ENCODE data around the gene MNX1. TPM values are rescaled to one million over a fixed set of nuclear protein-coding genes. Genes with fewer than 3 reads are reported as not detected.

Gene MNX1
- total RNA-seq, 2 experiments from 2014 or later, result not detected

DNA sequence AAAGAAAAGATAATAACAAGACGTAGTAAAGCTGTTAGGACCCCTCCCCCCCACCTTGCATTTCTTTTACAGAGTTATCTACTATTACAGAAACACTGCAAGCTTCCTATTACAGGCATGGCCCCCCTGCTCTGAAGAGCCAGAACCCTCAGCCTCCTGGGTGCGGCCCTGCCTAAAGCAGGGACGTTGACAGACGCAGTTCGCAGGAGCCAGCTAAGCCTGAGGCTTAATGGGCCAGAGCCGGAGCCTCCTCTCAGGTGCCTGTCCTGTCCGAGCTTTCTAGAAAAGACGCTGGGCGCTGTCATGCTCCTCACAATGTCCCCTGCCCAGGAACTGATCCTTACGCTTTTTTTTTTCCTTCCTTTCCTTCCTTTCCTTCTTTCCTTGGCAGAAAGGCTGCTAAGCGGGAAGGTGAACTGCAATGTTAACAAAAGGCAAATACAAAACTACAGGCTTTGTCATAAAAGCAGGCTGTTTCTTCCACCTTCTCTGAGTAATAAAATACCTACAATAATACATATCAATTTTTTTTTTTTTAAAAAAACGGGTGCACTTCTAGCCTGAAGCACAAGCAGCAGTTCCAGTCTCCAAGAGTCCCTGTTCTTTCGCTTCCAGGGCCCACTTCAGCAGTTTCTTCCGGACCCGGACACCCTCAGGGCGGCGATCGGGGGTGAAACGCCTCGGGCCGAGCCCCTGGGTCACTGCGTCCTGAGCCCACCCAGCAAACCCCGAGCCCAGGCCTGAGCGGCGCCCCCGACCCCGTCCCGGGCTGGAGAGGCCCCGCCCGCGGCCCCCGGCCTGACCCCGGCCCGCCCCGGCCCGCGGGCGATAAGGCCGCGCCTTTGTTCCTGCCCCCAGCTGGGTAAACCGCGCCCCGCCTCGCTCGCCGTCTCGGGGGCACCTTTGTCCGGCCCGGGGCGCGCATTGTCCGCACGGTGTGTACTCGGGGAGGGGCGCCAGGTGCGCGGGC, 11.2 kb downstream of the MNX1 start:
- DNase-seq (no peak), ATAC-seq (ENCODE audit: low read depth) (no peak)
- Mint-ChIP-seq H3K4me3 (peak overlapping the region; percentile 45), H3K4me1 (peaks cover 14% of the 10 kb centered on the region), H3K27me3 (peaks cover 79% of the 10 kb centered on the region), H3K36me3 (no peaks in the 10 kb centered on the region), H3K27ac (no peak overlapping the region), H3K9me3 (no peaks in the 10 kb centered on the region)
- POLR2A ChIA-PET, result no interaction called here

DNA sequence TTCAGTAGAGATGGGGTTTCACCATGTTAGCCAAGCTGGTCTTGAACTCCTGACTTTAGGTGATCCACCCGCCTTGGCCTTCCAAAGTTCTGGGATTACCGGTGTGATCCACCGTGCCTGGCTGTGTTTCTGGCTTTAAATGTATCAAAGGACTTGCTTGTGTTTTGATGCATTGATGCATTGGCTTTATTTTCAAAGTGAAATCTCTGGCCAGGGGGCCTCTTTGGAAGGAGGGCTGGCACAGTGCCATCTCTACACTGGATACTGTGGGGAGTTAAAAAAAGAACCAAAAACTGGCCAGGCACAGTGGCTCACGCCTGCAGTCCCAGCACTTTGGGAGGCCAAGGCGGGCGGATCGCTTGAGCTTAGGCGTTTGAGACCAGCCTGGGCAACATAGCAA, 16.0 kb downstream of the MNX1 start:
- POLR2A ChIA-PET, result no interaction called here
- H3K36me3 Mint-ChIP-seq, result no peaks in the 10 kb centered on the region
- no peak overlapping the region for H3K4me3 Mint-ChIP-seq
- ATAC-seq (ENCODE audit: low read depth), result no peak
- no peak overlapping the region for H3K27ac Mint-ChIP-seq
- DNase-seq, result no peak
- no peaks in the 10 kb centered on the region for H3K9me3 Mint-ChIP-seq
- H3K27me3 Mint-ChIP-seq, result peaks cover 52% of the 10 kb centered on the region
- peaks cover 2% of the 10 kb centered on the region for H3K4me1 Mint-ChIP-seq

DNA sequence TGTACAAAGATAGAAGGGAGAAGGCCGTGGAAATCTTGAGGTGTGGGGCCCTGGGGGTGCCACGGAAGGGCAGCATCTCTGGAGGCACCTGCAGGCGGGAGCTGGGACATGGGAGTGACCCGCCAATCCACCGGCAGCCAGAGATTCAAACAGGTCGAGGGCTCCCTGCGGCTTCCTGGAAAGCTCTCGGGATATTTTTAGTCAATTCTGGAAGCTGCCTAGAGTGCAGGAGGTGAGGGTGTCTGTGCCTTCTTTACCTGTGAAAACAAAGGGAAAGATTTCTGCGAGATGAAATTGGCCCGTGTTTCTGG, 16.6 kb downstream of the MNX1 start:
- POLR2A ChIA-PET, result no interaction called here
- no peak overlapping the region for H3K27ac Mint-ChIP-seq
- no peaks in the 10 kb centered on the region for H3K9me3 Mint-ChIP-seq
- H3K4me1 Mint-ChIP-seq, result no peaks in the 10 kb centered on the region
- H3K27me3 Mint-ChIP-seq, result peaks cover 47% of the 10 kb centered on the region
- DNase-seq, result no peak
- no peak for ATAC-seq (ENCODE audit: low read depth)
- no peaks in the 10 kb centered on the region for H3K36me3 Mint-ChIP-seq
- no peak overlapping the region for H3K4me3 Mint-ChIP-seq

DNA sequence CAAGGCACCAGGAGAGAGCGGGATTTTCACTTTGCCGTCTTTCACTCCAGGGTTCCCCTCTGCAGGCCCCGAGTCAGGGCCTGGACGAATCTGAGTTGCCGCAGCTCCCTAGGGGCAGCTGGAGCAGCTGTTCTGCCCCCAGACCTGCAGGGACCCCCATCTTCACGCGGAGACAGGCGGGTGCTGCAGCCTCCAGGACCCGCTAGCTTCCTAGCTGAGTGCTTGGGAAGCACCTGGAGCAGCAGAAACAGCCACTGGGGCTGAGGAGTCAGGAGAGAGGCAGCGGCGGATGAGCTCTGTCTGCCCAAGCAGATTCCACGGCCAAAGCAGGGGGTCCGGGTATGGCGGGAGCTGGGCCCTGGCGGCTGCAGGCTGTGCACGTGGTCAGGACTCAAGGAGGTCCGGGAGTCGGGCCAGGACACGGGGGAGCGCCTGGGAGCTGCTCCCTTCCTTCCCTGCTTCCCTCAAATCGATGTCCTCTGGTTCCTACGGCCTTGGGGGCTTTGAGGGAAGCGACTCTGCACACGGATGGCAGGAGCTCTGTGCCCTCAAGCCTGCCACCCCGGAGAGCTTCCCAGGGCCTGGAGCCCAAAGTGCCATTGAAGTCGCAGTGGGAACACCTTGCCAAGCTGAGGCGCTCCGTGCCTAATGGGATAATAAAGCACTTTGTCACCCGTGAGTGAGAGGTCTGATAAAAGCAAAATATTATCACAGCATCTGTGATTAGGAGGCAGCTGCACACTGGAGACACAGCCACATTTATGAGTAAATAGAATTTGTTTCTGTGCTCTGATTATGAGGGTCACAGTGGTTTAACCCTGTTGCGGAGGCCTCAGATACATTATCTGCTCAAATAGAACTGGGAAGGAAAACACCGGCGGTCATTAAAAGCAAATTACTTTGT, 17.2 kb downstream of the MNX1 start:
- no peak for ATAC-seq (ENCODE audit: low read depth)
- Mint-ChIP-seq H3K27me3 (peaks cover 40% of the 10 kb centered on the region), H3K4me1 (no peaks in the 10 kb centered on the region), H3K9me3 (no peaks in the 10 kb centered on the region), H3K36me3 (no peaks in the 10 kb centered on the region), H3K27ac (no peak overlapping the region), H3K4me3 (no peak overlapping the region)
- POLR2A ChIA-PET, result no interaction called here
- DNase-seq, result no peak

DNA sequence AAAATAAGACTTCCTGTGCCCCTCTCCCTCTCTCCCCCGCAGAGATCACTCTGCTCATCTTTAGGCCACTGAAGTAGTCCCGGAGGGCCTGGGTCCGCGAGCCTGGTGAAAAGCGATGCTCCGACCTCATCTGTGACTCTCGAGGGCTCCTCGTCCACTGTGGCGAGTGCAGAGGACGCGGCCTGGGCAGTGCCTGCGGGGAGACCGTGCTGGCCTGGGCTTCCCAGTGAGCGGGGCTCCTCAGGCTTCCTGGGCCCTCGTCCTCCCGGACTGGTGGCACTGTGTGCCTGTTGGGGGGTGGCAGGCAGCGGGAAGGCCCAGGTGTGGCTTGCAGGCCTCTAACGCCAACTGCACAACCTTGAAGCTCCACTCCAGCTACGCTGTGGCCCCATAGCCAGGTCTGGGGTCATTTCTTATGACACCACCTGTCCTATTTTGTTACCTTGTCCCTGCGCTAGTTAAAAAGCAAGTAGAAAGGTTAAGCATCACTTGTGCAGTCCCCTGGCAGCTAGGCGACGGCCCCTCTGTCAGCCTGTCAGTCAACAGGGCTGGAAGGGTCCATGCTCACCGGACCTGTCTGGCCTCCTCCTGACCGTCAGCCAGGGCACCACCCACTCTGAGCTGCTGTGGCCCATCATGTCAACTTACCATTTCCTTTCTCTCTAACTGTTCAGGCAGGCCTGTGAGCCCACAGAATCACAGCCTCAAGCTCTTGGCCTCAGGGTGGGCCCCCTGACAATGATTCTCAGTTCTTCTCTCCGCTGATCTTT, 20.5 kb downstream of the MNX1 start:
- H3K9me3 Mint-ChIP-seq, result no peaks in the 10 kb centered on the region
- no peak for DNase-seq
- ATAC-seq (ENCODE audit: low read depth), result no peak
- H3K36me3 Mint-ChIP-seq, result no peaks in the 10 kb centered on the region
- POLR2A ChIA-PET, result no interaction called here
- peaks cover 11% of the 10 kb centered on the region for H3K27me3 Mint-ChIP-seq
- no peaks in the 10 kb centered on the region for H3K4me1 Mint-ChIP-seq
- H3K27ac Mint-ChIP-seq, result no peak overlapping the region
- no peak overlapping the region for H3K4me3 Mint-ChIP-seq

GRCh38 chr7:156988343-156989185, 21.9 kb downstream of the MNX1 start:
- no peaks in the 10 kb centered on the region for H3K36me3 Mint-ChIP-seq
- POLR2A ChIA-PET, result no interaction called here

GRCh38 chr7:156986378-156986777, 24.1 kb downstream of the MNX1 start:
- Mint-ChIP-seq H3K36me3 (no peaks in the 10 kb centered on the region), H3K4me3 (no peak overlapping the region), H3K9me3 (no peaks in the 10 kb centered on the region), H3K27ac (no peak overlapping the region), H3K4me1 (no peaks in the 10 kb centered on the region), H3K27me3 (no peaks in the 10 kb centered on the region)
- DNase-seq (no peak), ATAC-seq (ENCODE audit: low read depth) (no peak)
- POLR2A ChIA-PET, result no interaction called here

More at GRCh38 chr7:156988343-156989185, 21.9 kb downstream of the MNX1 start:
- H3K27ac Mint-ChIP-seq, result no peak overlapping the region
- H3K4me3 Mint-ChIP-seq, result no peak overlapping the region
- H3K27me3 Mint-ChIP-seq, result peaks cover 7% of the 10 kb centered on the region
- ATAC-seq (ENCODE audit: low read depth) (no peak), DNase-seq (no peak)
- no peaks in the 10 kb centered on the region for H3K4me1 Mint-ChIP-seq
- no peaks in the 10 kb centered on the region for H3K9me3 Mint-ChIP-seq

DNA sequence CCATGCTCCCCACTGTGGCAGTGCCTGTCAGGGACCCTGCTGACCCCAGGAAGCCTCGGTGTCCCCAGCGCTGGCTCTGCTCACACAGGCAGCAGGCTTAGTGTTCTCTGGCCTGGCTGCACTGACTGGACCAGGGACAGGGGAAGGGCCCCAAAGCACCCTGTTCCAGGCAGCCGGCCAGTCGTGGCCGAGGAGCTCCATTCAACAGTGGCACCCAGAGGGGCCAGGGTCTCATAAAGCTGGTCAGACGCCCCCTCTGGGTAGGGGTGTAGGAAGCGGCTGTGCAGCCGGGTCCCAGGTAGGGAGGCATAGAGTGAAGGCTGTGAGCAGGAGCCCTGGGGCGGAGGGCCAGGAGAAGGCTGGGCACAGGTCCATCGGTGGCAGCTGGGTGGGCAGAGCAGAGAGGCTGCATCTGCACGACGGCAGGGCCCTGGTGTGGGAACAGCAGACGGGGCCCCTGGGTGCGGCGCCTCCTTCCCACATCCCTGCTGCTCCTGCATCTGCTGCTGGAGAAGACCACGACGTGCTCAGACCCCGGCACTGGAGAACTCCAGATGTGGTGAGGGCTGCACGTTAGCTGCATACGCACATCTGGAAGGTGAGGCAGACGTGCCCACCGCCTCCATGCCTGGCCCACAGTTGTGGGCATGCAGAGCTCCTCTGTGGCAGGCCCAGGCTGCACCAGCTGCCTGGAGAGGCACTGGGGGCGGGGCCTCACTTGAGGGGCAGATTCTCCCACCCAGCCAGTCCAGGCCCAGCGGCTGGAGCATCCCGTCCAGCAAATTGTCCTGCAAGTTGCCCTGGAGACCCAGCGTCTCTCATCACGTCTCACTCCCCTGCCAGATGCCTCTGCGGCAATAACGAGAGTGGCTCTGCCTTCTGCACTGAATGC, 25.1 kb downstream of the MNX1 start:
- no peak for ATAC-seq (ENCODE audit: low read depth)
- H3K27ac Mint-ChIP-seq, result no peak overlapping the region
- no peaks in the 10 kb centered on the region for H3K27me3 Mint-ChIP-seq
- H3K9me3 Mint-ChIP-seq, result no peaks in the 10 kb centered on the region
- H3K4me3 Mint-ChIP-seq, result no peak overlapping the region
- H3K36me3 Mint-ChIP-seq, result no peaks in the 10 kb centered on the region
- no peaks in the 10 kb centered on the region for H3K4me1 Mint-ChIP-seq
- POLR2A ChIA-PET, result no interaction called here
- no peak for DNase-seq

GRCh38 chr7:156984174-156984891, 26.1 kb downstream of the MNX1 start:
- POLR2A ChIA-PET, result no interaction called here
- H3K36me3 Mint-ChIP-seq, result peaks cover 4% of the 10 kb centered on the region
- ATAC-seq (ENCODE audit: low read depth), result no peak
- H3K27me3 Mint-ChIP-seq, result no peaks in the 10 kb centered on the region
- no peaks in the 10 kb centered on the region for H3K4me1 Mint-ChIP-seq
- H3K27ac Mint-ChIP-seq, result no peak overlapping the region
- H3K4me3 Mint-ChIP-seq, result no peak overlapping the region
- DNase-seq, result no peak
- peaks cover 5% of the 10 kb centered on the region for H3K9me3 Mint-ChIP-seq

DNA sequence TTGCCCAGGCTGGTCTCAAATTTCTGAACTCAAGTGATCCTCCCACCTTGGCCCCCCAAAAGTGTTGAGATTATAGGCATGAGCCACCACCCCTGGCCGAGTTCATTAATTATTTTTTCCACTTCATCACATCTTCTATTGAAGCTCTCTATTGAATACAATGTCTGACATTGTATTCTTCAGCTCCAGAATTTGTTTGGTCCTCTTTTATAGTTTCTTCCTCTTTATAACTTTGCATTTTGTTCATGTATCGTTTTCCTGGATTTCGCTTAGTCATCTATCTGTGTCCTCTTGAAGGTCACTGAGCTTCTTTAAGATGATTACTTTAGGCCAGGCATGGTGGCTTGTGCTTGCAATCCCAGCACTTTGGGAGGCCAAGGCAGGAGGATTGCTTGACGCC, 30.8 kb downstream of the MNX1 start:
- H3K36me3 Mint-ChIP-seq, result peaks cover 10% of the 10 kb centered on the region
- no peak overlapping the region for H3K27ac Mint-ChIP-seq
- H3K4me3 Mint-ChIP-seq, result no peak overlapping the region
- POLR2A ChIA-PET, result no interaction called here
- no peaks in the 10 kb centered on the region for H3K27me3 Mint-ChIP-seq
- H3K9me3 Mint-ChIP-seq, result peaks cover 9% of the 10 kb centered on the region
- H3K4me1 Mint-ChIP-seq, result no peaks in the 10 kb centered on the region
- no peak for DNase-seq
- no peak for ATAC-seq (ENCODE audit: low read depth)

- no peaks in the 10 kb centered on the region for H3K27me3 Mint-ChIP-seq
- H3K4me3 Mint-ChIP-seq, result no peak overlapping the region
- peaks cover 10% of the 10 kb centered on the region for H3K36me3 Mint-ChIP-seq
- ATAC-seq (ENCODE audit: low read depth) (no peak), DNase-seq (no peak)
- peaks cover 9% of the 10 kb centered on the region for H3K9me3 Mint-ChIP-seq
- H3K4me1 Mint-ChIP-seq, result no peaks in the 10 kb centered on the region
- POLR2A ChIA-PET, result no interaction called here
- no peak overlapping the region for H3K27ac Mint-ChIP-seq
These were observed 31.4 kb downstream of the MNX1 start for GRCh38 chr7:156979007-156979606.
